ENCODE data around the gene AUTS2. TPM values are rescaled to one million over a fixed set of nuclear protein-coding genes. Genes with fewer than 3 reads are reported as not detected.

The AUTS2 gene
- total RNA-seq, 1 experiment from 2014 or later, result 7.4 TPM

DNA sequence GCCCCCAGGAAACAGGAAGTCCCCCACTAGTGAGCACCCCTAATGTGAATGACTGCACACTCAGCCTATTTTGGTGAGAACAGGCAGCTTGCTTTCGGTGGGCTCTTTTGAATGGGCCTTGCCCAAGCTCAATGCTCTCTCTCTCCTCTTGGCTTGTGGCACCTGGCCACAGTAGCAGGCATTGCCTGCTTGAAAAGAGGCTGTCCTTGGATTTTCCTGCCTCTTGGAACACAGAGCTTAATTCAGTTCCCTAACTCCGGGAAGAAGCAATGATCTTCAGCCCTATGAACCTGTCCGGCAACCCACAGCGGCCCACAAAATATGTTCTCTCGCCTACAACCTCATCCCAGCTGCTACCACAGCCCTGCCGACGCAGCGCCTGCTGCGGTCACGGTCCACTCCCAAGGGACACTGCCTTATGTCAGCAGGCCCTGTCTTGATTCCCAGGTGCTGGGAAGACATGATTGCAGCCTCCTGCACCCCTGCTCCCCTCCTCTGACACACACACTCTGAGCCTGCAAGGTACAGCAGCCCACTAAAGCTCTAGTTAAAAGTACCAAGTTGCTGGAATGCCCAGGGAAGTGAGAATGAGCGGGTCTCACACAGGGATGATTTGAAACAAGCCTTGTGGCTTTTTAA is 818.2 kb downstream of the AUTS2 start:
- DNase-seq (ENCODE audit: extremely low read depth, low read depth), result no peak

DNA sequence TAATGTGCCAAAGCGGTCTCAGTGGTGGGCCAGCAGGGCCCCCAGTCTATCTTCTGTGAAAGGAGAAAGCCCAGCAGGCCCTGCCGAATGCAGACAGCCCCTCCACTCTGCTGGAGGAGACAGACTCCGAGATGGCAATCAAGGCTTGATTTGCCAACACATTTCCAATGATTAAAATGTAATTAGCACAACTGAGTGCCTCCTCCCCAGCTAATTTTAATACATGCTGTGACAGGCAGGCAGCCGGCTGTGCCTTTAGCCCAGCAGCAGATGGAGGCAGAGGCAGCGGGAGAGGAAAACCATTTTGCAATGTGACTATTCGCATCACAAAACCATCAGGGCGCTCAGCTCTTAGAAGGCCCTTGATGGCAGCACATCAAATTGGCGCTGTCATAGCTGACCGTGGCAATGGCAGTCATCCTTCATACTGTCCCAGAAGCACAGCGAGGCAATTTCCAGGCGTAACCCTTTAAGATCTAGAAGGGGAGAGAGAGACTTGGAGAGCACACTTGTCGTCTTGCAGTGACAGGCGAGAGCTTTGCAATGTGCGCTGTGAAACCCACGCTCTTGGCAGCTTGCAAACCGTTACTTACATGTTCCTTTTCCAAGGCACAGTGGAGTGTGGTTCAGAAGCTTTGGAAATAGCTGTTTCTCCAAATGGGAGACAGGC is 818.8 kb downstream of the AUTS2 start:
- DNase-seq (ENCODE audit: extremely low read depth, low read depth), result no peak

DNA sequence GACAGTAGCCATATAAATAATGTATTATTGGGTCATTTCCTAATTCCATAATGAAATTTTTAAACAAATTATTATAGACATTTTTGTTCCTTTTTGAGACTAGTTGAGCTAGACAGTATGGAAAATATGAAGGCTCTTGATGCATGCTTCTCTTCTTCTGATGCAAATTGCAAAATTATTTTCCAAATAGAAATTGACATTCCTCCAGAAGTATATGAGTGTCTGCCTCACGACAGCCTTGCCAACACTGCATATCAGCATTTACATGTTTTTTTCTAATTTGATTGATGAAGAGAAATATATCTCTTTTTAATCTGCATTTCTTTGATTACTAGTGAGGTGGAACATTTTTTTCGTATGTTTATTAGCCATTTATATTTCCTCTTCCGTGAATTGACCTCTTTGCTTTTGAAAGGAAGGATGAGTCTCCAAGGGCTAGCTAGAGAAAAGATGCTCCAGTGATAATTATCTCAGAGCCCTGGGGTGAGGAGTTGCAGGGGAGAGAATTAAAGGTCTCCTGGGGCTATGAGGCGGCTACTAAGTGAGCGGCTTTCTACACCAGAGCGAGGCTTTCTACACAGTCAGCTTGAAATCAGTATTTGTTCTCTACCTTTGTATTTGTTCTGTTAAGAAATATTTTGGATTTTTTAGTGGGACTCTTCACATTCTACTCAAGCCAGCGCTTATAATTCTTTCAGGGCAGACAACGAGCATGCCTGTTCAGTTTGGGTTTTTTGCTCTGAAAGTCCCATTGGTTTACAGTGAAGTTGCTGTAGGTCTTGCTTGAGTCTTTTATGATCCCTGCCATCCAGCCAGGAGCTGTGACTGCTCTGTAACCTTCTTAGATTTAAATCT is 821.5 kb downstream of the AUTS2 start:
- no peak for DNase-seq (ENCODE audit: extremely low read depth, low read depth)

DNA sequence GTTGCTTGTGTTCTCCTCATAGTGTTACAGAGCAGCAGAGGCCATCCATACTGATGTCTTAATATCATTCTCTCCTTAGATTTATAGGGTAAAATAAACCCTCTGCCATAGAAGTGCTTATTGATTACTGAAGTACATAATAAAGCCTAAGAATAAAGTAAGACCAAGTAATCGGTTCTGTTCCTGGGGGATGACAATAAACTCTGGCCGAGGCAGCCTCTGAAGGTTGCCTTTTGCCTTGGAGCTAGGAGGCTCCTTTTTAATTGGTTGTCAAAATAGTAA is 822.0 kb downstream of the AUTS2 start:
- DNase-seq (ENCODE audit: extremely low read depth, low read depth), result no peak

DNA sequence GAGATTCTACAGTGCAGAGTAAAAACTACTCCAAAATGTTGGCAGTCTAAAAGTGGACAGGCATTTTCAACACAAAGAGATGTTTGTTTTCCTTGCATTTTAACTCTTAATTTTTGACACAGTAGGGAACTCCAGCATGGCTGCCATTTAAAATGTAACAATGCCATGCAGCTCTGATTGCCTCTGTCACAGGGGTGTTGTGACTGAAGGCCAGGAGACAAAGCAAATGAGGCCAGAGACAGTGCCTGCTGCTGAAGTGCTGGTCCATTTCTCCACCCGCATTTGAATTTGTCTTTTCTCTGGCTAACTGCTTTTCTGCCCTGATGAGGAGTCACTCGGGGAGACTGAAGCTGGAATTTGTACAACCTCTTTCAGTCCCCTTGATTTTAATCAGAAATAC is 823.0 kb downstream of the AUTS2 start:
- no peak for DNase-seq (ENCODE audit: extremely low read depth, low read depth)

DNA sequence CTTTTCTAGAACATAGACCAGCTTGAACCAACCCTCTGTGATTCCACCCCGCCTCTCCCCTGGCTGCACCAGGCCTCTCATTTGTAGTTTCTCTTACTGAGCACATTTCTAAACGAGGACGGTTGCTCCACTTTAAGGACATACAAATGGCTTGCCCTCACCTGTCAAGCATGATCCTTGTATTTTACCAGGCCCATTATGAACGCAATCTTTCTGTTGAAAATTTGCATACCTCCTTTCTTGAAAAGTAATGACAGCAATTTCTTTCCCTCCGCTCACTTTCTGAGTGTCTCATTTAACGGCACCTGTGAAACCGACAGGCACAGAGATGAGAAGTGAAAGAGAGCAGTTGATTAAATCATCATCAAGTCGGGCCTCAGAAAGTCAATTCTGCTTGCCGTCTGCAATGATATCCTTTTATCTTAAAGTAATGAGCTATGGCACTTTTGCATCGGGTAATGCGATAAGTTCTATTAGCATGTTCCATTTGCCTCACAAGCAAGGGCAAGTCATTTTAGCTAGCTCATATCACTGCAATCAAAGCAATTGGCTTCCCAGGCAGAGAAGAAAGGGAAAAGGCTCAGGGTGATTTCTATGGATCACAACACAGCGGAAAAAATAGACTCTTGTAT is 828.1 kb downstream of the AUTS2 start:
- DNase-seq (ENCODE audit: extremely low read depth, low read depth), result no peak

DNA sequence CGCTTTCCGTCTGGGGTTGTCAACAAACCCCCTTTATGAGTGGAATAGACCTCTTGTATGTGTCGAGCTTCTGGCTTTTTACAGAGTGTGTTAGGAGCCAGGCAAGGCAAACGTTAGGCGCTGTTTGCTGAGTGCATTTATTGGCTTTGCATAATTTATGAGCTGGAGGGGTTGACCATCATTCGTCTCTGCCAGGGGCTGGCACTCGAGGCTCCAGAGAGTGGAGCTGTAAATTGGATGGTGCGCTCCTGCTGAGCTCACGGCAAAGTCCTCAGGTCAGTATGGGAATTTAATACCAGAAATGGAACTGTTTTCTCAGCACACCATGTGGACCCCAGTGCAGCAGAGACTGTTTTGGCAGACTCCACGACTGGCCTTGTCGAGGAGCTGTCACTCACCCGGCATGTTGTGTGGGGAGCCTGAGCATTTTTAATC is 834.3 kb downstream of the AUTS2 start:
- DNase-seq (ENCODE audit: extremely low read depth, low read depth), result no peak

DNA sequence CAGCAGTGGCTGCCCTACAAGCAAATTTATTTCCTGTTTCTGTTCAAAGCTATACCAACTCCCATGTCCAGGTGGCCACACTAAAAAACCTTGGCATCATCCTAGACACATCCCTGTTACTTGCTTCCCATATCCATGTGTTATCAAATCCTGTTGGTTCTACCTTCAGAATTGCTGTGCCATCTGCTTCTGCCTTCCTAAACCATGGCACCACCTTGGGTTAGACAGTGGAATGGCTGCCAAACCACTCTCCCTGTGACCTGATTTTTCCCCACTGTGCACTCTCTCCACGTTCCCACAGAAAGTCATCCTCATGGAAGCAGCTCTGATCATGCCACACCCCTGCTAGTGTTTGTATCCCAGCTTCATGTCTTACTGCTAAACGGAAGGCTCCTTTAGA is 836.1 kb downstream of the AUTS2 start:
- DNase-seq (ENCODE audit: extremely low read depth, low read depth), result no peak

DNA sequence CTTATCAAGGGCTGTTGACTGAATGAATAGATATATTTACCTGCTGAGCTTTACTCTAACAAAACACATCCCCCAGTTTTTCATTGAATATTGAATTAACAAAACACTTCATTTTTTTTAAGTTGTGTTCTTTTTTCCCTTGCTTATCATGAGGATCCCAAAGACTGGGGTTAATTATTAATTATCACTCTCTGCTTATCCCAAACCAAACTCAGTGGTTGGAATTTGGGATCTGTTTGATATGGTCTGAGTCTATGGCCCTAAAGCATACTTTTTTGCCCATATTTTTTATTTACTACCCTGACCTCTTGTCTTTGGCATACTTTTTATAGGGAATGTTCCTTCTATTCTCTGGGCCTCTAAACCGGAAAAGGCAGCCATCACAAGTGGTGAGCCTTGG is 836.5 kb downstream of the AUTS2 start:
- no peak for DNase-seq (ENCODE audit: extremely low read depth, low read depth)

DNA sequence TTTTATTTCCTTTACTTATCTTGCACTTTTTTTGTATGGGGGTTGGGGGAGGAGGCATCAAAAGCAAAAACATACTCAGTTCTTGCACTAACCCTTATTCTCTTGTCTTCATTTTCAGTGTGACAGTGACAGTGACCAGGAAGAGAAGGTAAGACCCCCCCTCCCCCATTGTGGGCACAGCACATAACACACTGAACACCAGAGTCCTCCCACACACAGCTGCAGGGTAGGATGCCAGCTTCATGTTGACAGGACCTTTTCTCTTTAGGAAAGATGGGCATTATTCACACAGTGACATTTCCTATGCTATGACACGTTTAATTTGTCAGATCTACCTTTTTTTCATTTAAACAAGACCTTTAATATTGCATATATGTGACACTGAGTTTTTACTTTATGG is 837.4 kb downstream of the AUTS2 start:
- DNase-seq (ENCODE audit: extremely low read depth, low read depth), result no peak

DNA sequence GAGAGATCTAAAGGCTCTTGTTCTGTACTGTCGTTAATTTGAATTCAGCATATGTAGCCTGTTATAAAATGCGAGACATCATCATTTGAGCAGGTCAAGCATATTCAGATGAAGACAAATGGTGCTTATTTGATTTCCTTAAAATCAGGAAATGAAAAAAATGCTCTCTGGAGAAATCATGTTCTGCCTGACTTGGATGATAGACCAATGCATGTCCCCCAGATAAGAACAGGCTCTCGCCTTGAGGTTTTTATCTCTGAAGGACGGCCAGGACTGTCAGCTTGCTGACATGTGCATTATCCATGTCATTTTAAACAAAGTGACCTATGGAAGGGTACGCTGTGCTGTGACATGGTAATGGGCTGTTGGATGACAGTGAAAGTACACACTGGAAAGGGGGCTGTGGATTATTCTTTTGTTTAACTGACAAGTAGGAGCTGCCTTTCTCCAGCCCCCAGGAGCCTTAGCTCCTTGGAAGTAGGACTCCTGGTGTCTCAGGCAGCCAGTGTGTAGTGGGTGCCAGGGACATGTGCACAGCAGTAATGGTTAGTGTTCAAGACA is 838.6 kb downstream of the AUTS2 start:
- DNase-seq (ENCODE audit: extremely low read depth, low read depth), result no peak

DNA sequence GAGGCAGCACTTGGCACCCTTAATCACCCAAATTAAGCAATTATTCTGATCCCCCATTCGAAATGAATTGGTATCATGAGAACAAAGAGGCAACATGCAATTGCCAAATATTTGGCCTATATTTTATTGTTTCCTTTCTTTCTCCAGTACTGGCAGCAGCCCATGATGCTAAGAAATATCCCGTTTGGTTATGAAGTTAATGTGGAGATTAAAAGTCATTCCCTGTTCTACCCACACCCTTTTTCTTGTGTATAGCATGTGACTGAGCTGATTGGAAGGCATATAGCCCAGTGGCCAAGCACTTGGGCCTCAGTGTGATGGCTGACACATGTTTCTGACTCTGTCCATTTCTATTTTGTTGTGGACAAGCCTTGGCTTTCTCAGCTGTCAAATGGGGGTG is 841.4 kb downstream of the AUTS2 start:
- DNase-seq (ENCODE audit: extremely low read depth, low read depth), result no peak

DNA sequence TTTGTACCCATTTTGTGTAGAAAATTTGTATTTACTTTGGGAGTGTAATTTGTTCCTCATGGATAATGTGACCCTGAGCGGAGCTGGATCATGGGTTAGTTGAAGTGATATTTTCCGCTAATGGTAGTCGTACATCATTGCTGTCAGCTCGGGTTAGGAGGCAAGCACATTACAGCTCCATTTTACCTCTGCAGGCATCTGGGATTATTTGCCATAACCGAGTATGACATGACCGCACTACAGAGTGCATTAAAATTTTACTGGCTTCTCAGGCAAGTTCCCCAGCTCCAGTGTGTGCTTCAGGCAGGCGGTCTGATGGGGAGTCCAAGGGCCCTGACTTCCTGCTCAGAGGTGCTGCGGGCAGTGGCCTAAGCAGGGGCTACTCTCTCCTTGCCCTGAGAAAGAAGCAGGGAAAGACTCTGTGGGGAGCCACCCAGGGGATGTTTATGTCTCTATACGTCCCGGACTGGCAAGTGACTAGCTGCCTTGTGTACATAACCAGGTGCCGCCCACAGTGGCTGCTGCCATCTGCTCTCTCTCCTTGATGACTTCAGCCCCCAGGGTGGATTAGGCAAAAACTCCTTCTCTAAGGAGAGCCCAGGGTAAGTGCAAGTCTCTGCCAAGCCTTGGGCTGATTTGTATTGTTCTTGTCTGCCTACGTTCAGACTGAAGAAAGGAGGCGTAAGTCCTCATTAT is 848.3 kb downstream of the AUTS2 start:
- DNase-seq (ENCODE audit: extremely low read depth, low read depth), result no peak

DNA sequence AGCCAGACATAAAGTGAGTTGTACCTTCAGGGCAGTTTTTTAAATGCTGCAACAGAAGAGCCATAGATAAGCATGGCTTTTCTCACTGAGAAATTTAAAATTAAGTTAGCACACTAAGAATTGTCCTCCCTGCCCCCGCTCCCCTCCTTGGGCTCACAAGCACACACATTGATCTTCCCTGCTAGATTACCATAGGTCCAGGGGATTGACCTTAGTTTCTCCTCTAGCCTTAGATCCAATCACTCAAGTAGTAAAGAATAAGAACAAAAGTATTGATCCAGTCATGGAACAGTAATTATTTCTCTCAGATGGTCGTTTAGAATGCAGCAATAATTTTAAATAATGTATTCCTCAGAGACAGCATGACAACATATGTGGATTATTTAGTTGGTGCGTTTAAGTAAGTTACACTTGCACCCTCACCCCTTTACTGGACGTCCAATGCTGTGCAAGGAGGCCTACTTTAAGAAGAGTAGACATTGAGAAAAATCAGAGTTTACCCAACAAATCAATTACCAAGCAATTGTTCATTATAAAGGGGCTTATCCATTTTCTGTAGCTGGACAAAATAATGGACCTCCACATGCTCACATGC is 850.1 kb downstream of the AUTS2 start:
- no peak for DNase-seq (ENCODE audit: extremely low read depth, low read depth)

DNA sequence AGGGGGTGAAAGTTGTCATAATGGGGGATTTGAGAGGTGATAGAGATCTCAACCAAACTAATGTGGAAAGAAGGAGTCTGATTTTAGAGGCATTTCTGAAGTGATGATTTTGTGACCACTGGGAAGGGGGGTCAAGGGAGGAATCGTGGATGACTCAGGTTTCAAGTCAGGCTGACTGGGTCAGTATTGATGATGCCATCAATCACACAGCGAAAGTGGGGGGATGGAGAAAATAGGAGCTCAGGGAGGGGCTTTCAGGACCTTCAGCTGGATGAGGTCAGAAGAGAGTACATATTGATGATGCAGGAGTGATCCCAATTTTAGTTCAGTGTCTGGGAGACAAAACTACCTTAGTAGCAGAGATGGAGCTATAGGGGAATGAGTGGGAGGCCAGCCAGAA is 852.5 kb downstream of the AUTS2 start:
- DNase-seq (ENCODE audit: extremely low read depth, low read depth), result no peak

DNA sequence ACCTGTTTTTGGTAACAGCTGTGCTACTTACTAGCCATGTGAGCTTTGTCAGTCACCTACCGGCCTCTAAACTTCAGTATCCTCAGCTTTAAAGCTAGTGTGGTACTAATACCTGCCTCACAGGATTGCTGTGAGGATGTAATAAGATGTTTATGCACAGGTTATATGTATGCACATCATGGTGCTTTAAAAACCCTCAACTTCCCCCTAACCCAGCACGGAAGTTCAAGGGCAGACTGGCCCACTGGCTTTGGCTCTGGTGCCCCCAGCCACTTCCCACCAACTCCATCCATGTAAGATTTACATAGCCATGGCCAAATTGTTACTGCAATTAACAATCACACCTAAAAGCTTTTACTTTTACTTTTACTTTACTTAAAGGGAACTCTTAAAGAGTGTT is 857.6 kb downstream of the AUTS2 start:
- DNase-seq (ENCODE audit: extremely low read depth, low read depth), result no peak

DNA sequence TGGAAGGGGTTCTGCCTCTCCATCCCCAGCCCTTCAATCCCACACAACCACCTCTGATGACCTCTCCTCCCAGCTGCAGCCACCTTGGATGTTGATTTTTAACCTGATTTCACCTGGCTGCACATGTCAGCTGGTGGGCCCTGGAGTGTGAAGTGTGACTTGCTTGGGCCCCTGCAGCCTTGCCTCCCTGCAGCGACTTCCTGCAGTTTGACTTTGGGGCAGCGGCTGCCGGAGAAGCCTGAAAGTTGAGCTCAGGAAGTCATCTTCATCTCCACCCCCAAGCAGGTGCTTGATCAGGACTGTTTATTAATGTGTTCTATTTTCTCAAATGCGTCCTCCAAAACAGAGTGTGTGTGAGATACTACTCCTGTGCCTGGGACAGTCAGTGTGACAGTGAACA is 858.4 kb downstream of the AUTS2 start:
- no peak for DNase-seq (ENCODE audit: extremely low read depth, low read depth)

DNA sequence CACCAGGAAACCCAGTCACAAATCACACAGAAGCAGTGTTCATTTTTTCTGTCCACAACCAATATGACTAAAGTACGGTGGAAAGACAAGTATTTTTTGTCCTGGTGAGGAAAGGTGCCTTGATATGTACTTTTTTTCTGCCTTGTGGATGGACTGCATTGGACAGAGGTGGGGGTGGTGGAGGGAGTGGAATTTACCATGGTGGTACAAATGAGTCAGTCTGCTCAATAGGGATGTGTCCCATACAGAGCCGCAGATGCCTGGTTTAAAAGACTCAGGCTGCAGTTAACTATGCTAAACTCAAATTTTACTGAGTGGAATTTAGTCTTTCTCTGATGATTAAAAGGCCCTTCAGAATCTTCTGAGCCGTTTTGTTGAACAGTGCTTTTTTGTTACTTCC is 859.2 kb downstream of the AUTS2 start:
- no peak for DNase-seq (ENCODE audit: extremely low read depth, low read depth)

DNA sequence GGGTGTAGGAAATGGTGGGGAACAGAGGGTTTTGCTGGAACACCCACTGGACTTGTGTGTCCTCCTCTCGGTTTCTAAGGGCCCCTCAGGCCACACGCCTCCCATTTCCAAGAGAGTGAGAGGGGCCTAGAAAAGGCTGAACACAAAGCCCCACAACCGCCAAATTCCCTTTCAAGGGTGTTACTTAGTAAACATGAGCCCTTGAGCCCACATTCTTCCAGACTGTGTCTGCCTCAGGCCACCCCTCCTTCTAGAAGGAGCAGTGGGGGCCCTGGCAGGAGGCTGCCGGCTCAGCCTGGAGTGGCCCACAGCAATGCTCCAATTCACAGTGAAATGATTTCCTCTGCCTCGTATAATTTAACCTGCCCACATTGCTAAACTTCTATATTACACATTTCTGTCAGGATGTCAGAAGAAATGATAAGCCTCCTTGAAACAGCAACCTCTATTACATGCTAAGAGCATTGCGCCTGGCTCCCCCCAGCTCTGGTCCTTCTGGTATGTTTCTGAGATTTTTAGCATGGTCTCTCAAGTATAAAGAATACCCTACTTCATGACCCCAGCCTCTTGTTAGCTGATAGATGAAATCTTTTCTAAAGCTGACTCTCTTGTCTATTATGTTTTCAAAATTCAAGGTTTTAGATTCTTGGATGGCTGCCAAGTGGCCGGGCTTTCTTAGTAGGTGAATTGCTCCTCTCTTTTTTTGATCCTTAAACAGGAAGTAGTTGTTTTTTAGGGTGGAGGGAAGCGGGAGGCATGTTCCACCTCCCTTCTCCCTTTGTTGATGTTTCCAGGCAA is 859.8 kb downstream of the AUTS2 start:
- DNase-seq (ENCODE audit: extremely low read depth, low read depth), result no peak

All from NCI-H460 (cell line).